H1 (cell line): Measurements from ENCODE around the gene AURKB. TPM values are rescaled to one million over a fixed set of nuclear protein-coding genes. Genes with fewer than 3 reads are reported as not detected.

ENCODE experiments used
- CTCF ChIA-PET: fragments of 300-600 bp; sonication (Branson Sonifier 250); formaldehyde crosslinking; loops from one replicate; lab custom pipeline; 2021; ENCODE audit not compliant: partially characterized antibody; lab: Charles Lee
- POLR2A ChIA-PET: fragments of 300-600 bp; sonication (Branson Sonifier 250); formaldehyde crosslinking; loops from one replicate; lab custom pipeline; 2021; ENCODE audit warnings: inconsistent platforms; ENCODE audit not compliant: partially characterized antibody; lab: Charles Lee
- DNase-seq, 2 experiments: peaks; one replicate each; pipeline versions ENCODE4 v3.0.0 to v3.0.0-alpha.2; 2010 to 2022; ENCODE audit warnings: low spot score in 2 of 2, low read depth in 1 of 2, mixed read lengths in 1 of 2
- FAIRE-seq: peaks from 2 replicates; lab custom pipeline; 2011; peaks lifted over from hg19 to GRCh38; lab: Jason Lieb, UNC
- H2AFZ ChIP-seq: 2 replicates; pipeline ENCODE4 v1.8.1; 2012; ENCODE audit warnings: low read length, inconsistent platforms
- H2AK5ac ChIP-seq: 2 replicates; pipeline ENCODE4 v1.6.1; 2013; ENCODE audit warnings: low read depth, low read length
- H2BK120ac ChIP-seq: replicated peaks from 2 replicates; pipeline ENCODE3; 2013; ENCODE audit warnings: low read depth, low read length, inconsistent platforms
- H2BK12ac ChIP-seq: 2 replicates; pipeline ENCODE4 v1.6.1; 2013; ENCODE audit warnings: low read depth, low read length
- H2BK15ac ChIP-seq: 2 replicates; pipeline ENCODE4 v1.6.1; 2013; ENCODE audit warnings: low read length
- H2BK20ac ChIP-seq: 2 replicates; pipeline ENCODE4 v1.6.1; 2013; ENCODE audit warnings: low read length
- H2BK5ac ChIP-seq: 2 replicates; pipeline ENCODE4 v1.6.1; 2013; ENCODE audit warnings: low read depth, low read length
- H3K14ac ChIP-seq: 2 replicates; pipeline ENCODE4 v1.6.1; 2013; ENCODE audit warnings: inconsistent platforms; ENCODE audit not compliant: insufficient read length
- H3K18ac ChIP-seq: 2 replicates; pipeline ENCODE4 v1.6.1; 2013; ENCODE audit warnings: low read length; ENCODE audit errors: extremely low read depth
- H3K23ac ChIP-seq: 2 replicates; pipeline ENCODE4 v1.6.1; 2013; ENCODE audit warnings: inconsistent platforms; ENCODE audit not compliant: insufficient read length
- H3K23me2 ChIP-seq: 2 replicates; pipeline ENCODE4 v1.6.1; 2013; ENCODE audit warnings: low read depth, low read length
- H3K27ac ChIP-seq: 2 replicates; pipeline ENCODE4 v1.6.1; 2011; ENCODE audit warnings: low read depth, low read length, inconsistent platforms
- H3K27me3 ChIP-seq, 4 experiments: replicated peaks in 1 of 4; 1 replicate in 1 of 4; 2 replicates in 3 of 4; pipeline versions ENCODE4 v1.6.1 to v1.8.1; 2011 to 2013; ENCODE audit warnings: low read length in 3 of 4, mild to moderate bottlenecking in 3 of 4, inconsistent platforms in 2 of 4, mixed read lengths in 2 of 4, moderate library complexity in 1 of 4; ENCODE audit not compliant: control insufficient read depth in 3 of 4, insufficient read depth in 3 of 4; ENCODE audit errors: extremely low read depth in 1 of 4
- H3K36me3 ChIP-seq, 4 experiments: 2 replicates each; pipeline versions ENCODE4 v1.6.1 to v1.8.1; 2011 to 2013; ENCODE audit warnings: mild to moderate bottlenecking in 4 of 4, low read length in 3 of 4, moderate library complexity in 2 of 4, control low read depth in 1 of 4, inconsistent platforms in 1 of 4; ENCODE audit not compliant: insufficient read depth in 4 of 4, control insufficient read depth in 2 of 4
- H3K4ac ChIP-seq: replicated peaks from 2 replicates; pipeline ENCODE3; 2013; ENCODE audit warnings: low read length, low read depth, mixed read lengths, inconsistent platforms; ENCODE audit not compliant: insufficient read length
- H3K4me1 ChIP-seq, 4 experiments: replicated peaks in 1 of 4; 1 replicate in 1 of 4; 2 replicates in 3 of 4; pipeline versions ENCODE4 v1.6.1 to v1.8.1; 2011 to 2013; ENCODE audit warnings: low read length in 3 of 4, inconsistent platforms in 2 of 4, mixed read lengths in 1 of 4; ENCODE audit not compliant: insufficient read depth in 4 of 4, control insufficient read depth in 3 of 4
- H3K4me2 ChIP-seq, 2 experiments: 2 replicates each; pipeline versions ENCODE4 v1.6.1 to v1.8.1; 2011 to 2013; ENCODE audit warnings: low read depth in 2 of 2, low read length in 2 of 2, control low read depth in 1 of 2, inconsistent platforms in 1 of 2, mild to moderate bottlenecking in 1 of 2; ENCODE audit not compliant: insufficient read depth in 1 of 2
- H3K4me3 ChIP-seq, 4 experiments: fragments of 200-600, 300-600 bp in 1 of 4; sonication (generic), shearing (Covaris generic), sonication (Bioruptor Twin) in 1 of 4; 2 replicates each; pipeline versions ENCODE4 v1.5.1 to v1.8.1; 2011 to 2016; ENCODE audit warnings: low read length in 4 of 4, low read depth in 3 of 4, control low read depth in 2 of 4, inconsistent platforms in 2 of 4, mild to moderate bottlenecking in 2 of 4, mixed read lengths in 1 of 4, moderate library complexity in 1 of 4; ENCODE audit not compliant: insufficient read depth in 2 of 4; ENCODE audit errors: extremely low read depth in 1 of 4
- H3K56ac ChIP-seq: replicated peaks from 2 replicates; pipeline ENCODE3; 2013; ENCODE audit warnings: low read depth, mild to moderate bottlenecking, mixed read lengths, low read length, inconsistent platforms; ENCODE audit not compliant: insufficient read length
- H3K79me1 ChIP-seq: 2 replicates; pipeline ENCODE4 v1.6.1; 2013; ENCODE audit warnings: low read depth, low read length, control low read depth
- H3K79me2 ChIP-seq, 2 experiments: 2 replicates each; pipeline versions ENCODE4 v1.6.1 to v1.8.1; 2012 to 2013; ENCODE audit warnings: low read length in 2 of 2, mild to moderate bottlenecking in 2 of 2, inconsistent platforms in 1 of 2; ENCODE audit not compliant: insufficient read depth in 2 of 2, control insufficient read depth in 1 of 2
- H3K9ac ChIP-seq, 4 experiments: replicated peaks in 1 of 4; 1 replicate in 1 of 4; 2 replicates in 3 of 4; pipeline versions ENCODE4 v1.6.1 to v1.8.1; 2011 to 2013; ENCODE audit warnings: low read depth in 3 of 4, low read length in 3 of 4, control low read depth in 2 of 4, mild to moderate bottlenecking in 2 of 4, moderate library complexity in 2 of 4, inconsistent platforms in 1 of 4; ENCODE audit errors: extremely low read depth in 1 of 4
- H3K9me3 ChIP-seq, 2 experiments: 2 replicates each; pipeline versions ENCODE4 v1.6.1 to v1.8.1; 2012 to 2013; ENCODE audit warnings: mild to moderate bottlenecking in 2 of 2, moderate library complexity in 2 of 2, control low read depth in 1 of 2, inconsistent platforms in 1 of 2, low read depth in 1 of 2, low read length in 1 of 2, mixed read lengths in 1 of 2; ENCODE audit not compliant: insufficient read depth in 2 of 2
- H4K20me1 ChIP-seq, 2 experiments: replicated peaks in 1 of 2; 2 replicates each; pipeline versions ENCODE3 to v1.8.1; 2011 to 2013; ENCODE audit warnings: inconsistent platforms in 2 of 2, low read length in 2 of 2, mild to moderate bottlenecking in 1 of 2; ENCODE audit not compliant: insufficient read depth in 2 of 2, control insufficient read depth in 1 of 2
- H4K5ac ChIP-seq: 2 replicates; pipeline ENCODE4 v1.6.1; 2013; ENCODE audit warnings: low read length, low read depth, mixed read lengths, inconsistent platforms; ENCODE audit not compliant: insufficient read length
- H4K8ac ChIP-seq: 2 replicates; pipeline ENCODE4 v1.8.0; 2013; ENCODE audit warnings: mild to moderate bottlenecking, moderate library complexity, low read length, inconsistent platforms; ENCODE audit not compliant: insufficient read depth; ENCODE audit errors: extremely low read depth
- H4K91ac ChIP-seq: replicated peaks from 2 replicates; pipeline ENCODE3; 2013; ENCODE audit warnings: low read length, mixed read lengths, inconsistent platforms; ENCODE audit not compliant: insufficient read length
- BCL11A ChIP-seq, 2 experiments: IDR thresholded peaks; one replicate each; pipeline ENCODE4 v1.6.1; 2011; ENCODE audit warnings: low read depth in 2 of 2, low read length in 2 of 2, mild to moderate bottlenecking in 2 of 2
- FOSL1 ChIP-seq: IDR thresholded peaks from 2 replicates; pipeline ENCODE4 v1.6.1; 2011; ENCODE audit warnings: mild to moderate bottlenecking, low read depth, low read length, moderate library complexity; ENCODE audit not compliant: insufficient read depth
- NANOG ChIP-seq: IDR thresholded peaks from 2 replicates; pipeline ENCODE4 v1.6.1; 2011; ENCODE audit warnings: low read length, low read depth, mild to moderate bottlenecking, inconsistent platforms; ENCODE audit not compliant: insufficient read depth, poor library complexity, severe bottlenecking
- NRF1 ChIP-seq: IDR thresholded peaks from 2 replicates; pipeline ENCODE4 v1.6.1; 2011; ENCODE audit warnings: mild to moderate bottlenecking, low read depth, low read length, improper control_type of control experiment
- SUZ12 ChIP-seq: fragments of 200-600 bp; sonication (generic); IDR thresholded peaks from 2 replicates; pipeline ENCODE4 v1.6.1; 2012; ENCODE audit warnings: mild to moderate bottlenecking, inconsistent platforms, low read length, moderate library complexity, mixed read lengths
- TBP ChIP-seq: IDR thresholded peaks from 2 replicates; pipeline ENCODE4 v1.6.1; 2011; ENCODE audit warnings: low read depth, low read length, improper control_type of control experiment
- YY1 ChIP-seq: IDR thresholded peaks from 2 replicates; pipeline ENCODE4 v1.6.1; 2011; ENCODE audit warnings: low read depth, mild to moderate bottlenecking, low read length
- WGBS, 2 experiments: shearing (Covaris generic) in 1 of 2; methylation state at CpG; one replicate each; pipeline versions ENCODE4 v1.1.6 to v1.1.7; 2013 to 2015; ENCODE audit warnings: low lambda C conversion rate in 2 of 2, mixed read lengths in 2 of 2, inconsistent platforms in 1 of 2, low coverage in 1 of 2, missing lambda C conversion rate in 1 of 2; ENCODE audit not compliant: insufficient replicate concordance in 2 of 2, insufficient coverage in 1 of 2, insufficient read length in 1 of 2; ENCODE audit errors: extremely low coverage in 1 of 2, missing lambda C conversion rate in 1 of 2; 5-methylcytosine and 5-hydroxymethylcytosine counted together
- polyA plus RNA-seq, 7 experiments: library from polyadenylated mRNA; depleted of rRNA in 3 of 7; stranded (reverse) in 5 of 7; unstranded in 2 of 7; fragments of >200 nt in 5 of 7; fragments of 200-250 nt in 2 of 7; gene quantifications; 1 replicate in 5 of 7; 2 replicates in 1 of 7; 4 replicates in 1 of 7; pipeline versions ENCODE4 v1.2.1 to v1.2.3, GENCODE V29; 2011 to 2013; ENCODE audit warnings: missing spikeins in 2 of 7, mixed read lengths in 2 of 7
- total RNA-seq: library from RNA; stranded (reverse); fragmentation: NEBNext Ultra II Directional; extraction: Animal tissue kit (Norgen Biotek cat#: 25700); gene quantifications from 2 replicates; pipeline ENCODE4 v1.2.1, GENCODE V29; 2021
- TF ChIP-seq, protein P1 (sequence below): IDR thresholded peaks from 2 replicates; pipeline ENCODE4 v1.6.1; 2012; ENCODE audit warnings: inconsistent platforms
- TF ChIP-seq, protein P2 (sequence below): IDR thresholded peaks from 2 replicates; pipeline ENCODE4 v1.6.1; 2012; ENCODE audit warnings: low read length, inconsistent platforms

The AURKB gene
- total and polyA plus RNA-seq, 2 of the 8 experiments (the other 6 are each of a cell fraction or from before 2014, with no cell fraction given) = 102 to 160 TPM

DNA sequence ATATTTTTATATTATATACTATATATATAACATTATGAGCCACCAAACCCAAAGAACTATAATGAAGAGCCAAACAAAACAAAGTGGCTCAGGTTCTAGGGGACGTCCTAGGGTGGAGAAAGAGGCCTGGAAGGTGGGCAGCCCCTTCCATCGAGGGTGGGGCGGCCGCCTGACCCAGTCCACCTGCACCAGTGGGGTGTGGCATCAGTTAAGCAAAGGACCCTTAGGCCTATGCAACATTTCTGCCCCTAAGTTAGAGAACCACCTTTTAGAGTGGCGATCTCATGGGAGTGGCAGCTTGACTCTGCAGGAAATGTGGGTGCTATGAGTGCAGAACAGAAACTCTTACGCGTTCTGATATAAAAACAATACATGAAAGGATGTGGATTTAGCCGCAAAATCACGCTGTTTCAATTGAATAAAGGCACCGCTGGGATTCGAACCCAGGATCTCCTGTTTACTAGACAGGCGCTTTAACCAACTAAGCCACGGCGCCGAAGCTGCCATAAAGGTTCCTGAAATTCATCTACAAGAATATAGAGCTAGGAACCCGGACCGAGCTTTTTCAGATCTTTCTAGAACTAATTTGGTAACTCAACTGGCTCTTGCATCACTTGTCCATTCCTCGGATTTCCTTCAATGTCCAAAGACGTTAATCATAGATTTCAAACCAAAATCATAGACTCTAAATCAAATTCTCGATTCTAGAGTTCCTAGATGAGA lies 15.6 kb upstream of the AURKB start:
- H4K5ac ChIP-seq = no peak overlapping the region
- no peak overlapping the region for H2BK12ac ChIP-seq
- no peak overlapping the region for H2BK15ac ChIP-seq
- no peak overlapping the region for H2BK20ac ChIP-seq
- CTCF ChIA-PET = interaction anchor here (1.0 to 2.2 kb wide), 3 partner anchors 17 to 20 kb away, joined by 3 to 6 read pairs (median 4); no protein-coding TSS in a partner anchor
- peaks cover 0 to 15% (median 2%) of the 10 kb centered on the region in 4 experiments; a peak in 4 of 7 replicates for H3K4me1 ChIP-seq
- H3K4me2 ChIP-seq = peak overlapping the region; percentile 68 to 85
- H2BK120ac ChIP-seq = no peak overlapping the region
- no peak overlapping the region for H2AK5ac ChIP-seq
- WGBS, 2 experiments = 39% methylated on average over 20 of the region's 20 CpGs; no CpG with 5 or more reads in 1 of the 2 experiments
- H2AFZ ChIP-seq = no peak overlapping the region
- POLR2A ChIA-PET = interaction anchor here (0.7 to 53.4 kb wide), 12 partner anchors 10 to 156 kb away, joined by 3 to 1521 read pairs (median 5); partner anchors contain the start of genes AURKB, BORCS6, CTC1 and PFAS
- H3K18ac ChIP-seq = no peak overlapping the region
- DNase-seq (peak in 1 of 2 experiments; percentile 91), FAIRE-seq (no peak)
- H3K56ac ChIP-seq = no peak overlapping the region
- peaks cover 3 to 6% of the 10 kb centered on the region in 2 experiments for H4K20me1 ChIP-seq
- H3K23ac ChIP-seq = no peak overlapping the region
- no peaks in the 10 kb centered on the region for H3K79me2 ChIP-seq
- no peak overlapping the region for H3K14ac ChIP-seq
- peak overlapping the region; percentile 52; the same call in 1 of the 2 replicates for H3K27ac ChIP-seq
- no peaks in the 10 kb centered on the region for H3K27me3 ChIP-seq
- peaks cover 3 to 33% (median 17%) of the 10 kb centered on the region in 4 experiments; a peak in 7 of 8 replicates for H3K36me3 ChIP-seq
- no peak overlapping the region for H4K91ac ChIP-seq
- H3K9ac ChIP-seq = peak overlapping the region in 2 of 4 experiments; percentile 46 to 50; a peak in 2 of 7 replicates
- H3K4me3 ChIP-seq = peak overlapping the region; percentile 50 to 78 (median 72); a peak in 6 of 8 replicates
- H3K4ac ChIP-seq = no peak overlapping the region
- no peak overlapping the region for H2BK5ac ChIP-seq
- no peaks in the 10 kb centered on the region for H3K9me3 ChIP-seq
- H3K23me2 ChIP-seq = peaks cover 19% of the 10 kb centered on the region
- H4K8ac ChIP-seq = no peak overlapping the region
- no peaks in the 10 kb centered on the region for H3K79me1 ChIP-seq
- TF ChIP-seq, protein P1, sequence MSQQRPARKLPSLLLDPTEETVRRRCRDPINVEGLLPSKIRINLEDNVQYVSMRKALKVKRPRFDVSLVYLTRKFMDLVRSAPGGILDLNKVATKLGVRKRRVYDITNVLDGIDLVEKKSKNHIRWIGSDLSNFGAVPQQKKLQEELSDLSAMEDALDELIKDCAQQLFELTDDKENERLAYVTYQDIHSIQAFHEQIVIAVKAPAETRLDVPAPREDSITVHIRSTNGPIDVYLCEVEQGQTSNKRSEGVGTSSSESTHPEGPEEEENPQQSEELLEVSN = no peak
- TF ChIP-seq, protein P2, sequence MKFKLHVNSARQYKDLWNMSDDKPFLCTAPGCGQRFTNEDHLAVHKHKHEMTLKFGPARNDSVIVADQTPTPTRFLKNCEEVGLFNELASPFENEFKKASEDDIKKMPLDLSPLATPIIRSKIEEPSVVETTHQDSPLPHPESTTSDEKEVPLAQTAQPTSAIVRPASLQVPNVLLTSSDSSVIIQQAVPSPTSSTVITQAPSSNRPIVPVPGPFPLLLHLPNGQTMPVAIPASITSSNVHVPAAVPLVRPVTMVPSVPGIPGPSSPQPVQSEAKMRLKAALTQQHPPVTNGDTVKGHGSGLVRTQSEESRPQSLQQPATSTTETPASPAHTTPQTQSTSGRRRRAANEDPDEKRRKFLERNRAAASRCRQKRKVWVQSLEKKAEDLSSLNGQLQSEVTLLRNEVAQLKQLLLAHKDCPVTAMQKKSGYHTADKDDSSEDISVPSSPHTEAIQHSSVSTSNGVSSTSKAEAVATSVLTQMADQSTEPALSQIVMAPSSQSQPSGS = peak; percentile 86
- TF ChIP-seq BCL11A (IDR thresholded peaks at IDR 0.05; ENCODE audit: low read depth in 2 of 2, low read length in 2 of 2) (no peak), YY1 (no peak), FOSL1 (no peak), NANOG (no peak), SUZ12 (no peak), NRF1 (no peak; the same call in 1 of the 2 replicates), TBP (peak; percentile 98)
